GM18498 (cell line): ENCODE results near the gene NT5DC3.

Source experiments
- ATAC-seq: cut with Tn5 transposase; IDR thresholded peaks from one replicate; pipeline ENCODE4 v1.9.1; 2021; ENCODE audit warnings: mild to moderate bottlenecking, moderate library complexity; ENCODE audit not compliant: unreplicated experiment

NT5DC3 gene

DNA sequence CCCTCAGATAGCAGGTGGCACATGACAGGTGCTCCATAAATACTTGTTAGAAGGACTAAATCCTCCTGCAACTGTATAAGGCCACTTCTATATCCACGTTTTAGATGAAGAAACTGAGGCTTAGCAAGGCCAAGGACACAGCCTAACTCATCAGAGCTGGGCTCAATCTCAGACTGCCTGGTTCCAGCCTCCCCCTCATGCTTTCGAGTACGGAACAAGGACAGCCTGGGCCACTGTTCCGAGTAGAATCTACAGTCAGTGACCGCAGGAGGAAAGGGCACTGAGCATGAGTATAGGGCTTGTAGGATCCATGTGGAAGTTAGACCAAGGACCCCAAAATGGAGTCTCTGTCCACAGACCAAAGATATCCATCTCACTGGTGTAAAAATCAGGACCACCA is 84.6 kb downstream of the NT5DC3 start:
- ATAC-seq: no peak

GRCh38 chr12:103755425-103755824 is 85.6 kb downstream of the NT5DC3 start:
- no peak for ATAC-seq

- ATAC-seq: no peak
These were observed 89.4 kb downstream of the NT5DC3 start for GRCh38 chr12:103751600-103751999.

- no peak for ATAC-seq
These were observed 89.9 kb downstream of the NT5DC3 start for GRCh38 chr12:103751171-103751570.

GRCh38 chr12:103748875-103749274 is 92.2 kb downstream of the NT5DC3 start:
- no peak for ATAC-seq

DNA sequence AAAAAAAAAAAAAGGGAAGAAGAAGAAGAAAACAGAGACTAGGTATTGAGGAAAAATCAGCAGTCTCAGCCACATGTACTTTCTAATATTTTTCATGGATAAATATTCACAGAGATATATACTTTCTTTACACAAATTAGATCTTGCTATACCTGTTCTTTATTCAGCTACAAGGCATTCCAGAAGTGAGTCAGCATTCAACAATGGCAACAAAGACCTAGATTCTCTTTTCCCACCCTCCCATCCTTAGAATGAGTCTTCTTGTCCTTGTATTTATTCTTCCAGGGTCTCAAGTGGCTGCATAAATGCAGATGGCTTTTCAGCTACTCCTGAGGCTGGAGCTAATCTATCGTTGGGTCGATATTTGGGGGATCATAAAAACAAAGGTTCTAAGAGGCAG is 93.0 kb downstream of the NT5DC3 start:
- no peak for ATAC-seq

DNA sequence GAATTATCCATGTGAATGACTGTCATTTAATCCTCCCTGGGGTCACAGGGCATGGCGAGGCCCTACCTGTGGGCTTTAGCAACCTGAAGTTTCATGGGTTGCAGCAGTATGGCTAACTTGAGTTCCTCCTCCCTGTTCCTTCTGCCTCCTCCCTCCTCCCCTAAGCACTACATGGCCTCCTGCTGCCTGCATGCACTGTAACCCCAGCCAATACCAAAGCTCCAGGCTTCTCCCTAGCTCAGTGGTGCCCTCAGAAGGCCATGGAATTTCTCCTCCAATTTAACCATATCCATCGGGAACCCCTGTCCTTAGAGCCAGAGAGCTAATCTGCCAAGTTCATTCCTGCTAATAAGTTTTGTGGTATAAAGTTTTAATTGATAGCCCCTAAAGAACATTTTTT is 95.1 kb downstream of the NT5DC3 start:
- no peak for ATAC-seq

- ATAC-seq: no peak
These were observed 97.2 kb downstream of the NT5DC3 start for GRCh38 chr12:103743788-103744187.

GRCh38 chr12:103742349-103742932 is 98.6 kb downstream of the NT5DC3 start:
- ATAC-seq: no peak

DNA sequence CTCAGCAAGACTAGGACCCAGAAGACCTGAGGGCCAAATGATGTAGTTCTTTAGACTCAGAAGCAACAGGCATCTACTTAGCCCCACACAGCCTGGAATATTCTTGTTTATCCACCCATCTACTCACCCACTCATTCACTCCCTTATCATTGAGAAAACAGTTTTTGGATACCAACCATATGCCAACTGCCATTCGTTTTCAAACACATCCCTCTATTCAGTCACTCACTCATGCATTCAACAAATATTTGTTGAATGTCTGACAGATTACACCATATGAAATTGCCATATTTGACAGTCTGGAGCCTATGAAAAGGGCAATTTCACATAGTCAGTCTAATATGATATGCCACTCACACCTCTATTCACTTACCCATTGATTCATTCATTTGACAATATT is 103.2 kb downstream of the NT5DC3 start:
- ATAC-seq: no peak

GRCh38 chr12:103736572-103736971 is 104.5 kb downstream of the NT5DC3 start:
- no peak for ATAC-seq

- no peak for ATAC-seq
These were observed 105.7 kb downstream of the NT5DC3 start for GRCh38 chr12:103735291-103735690.

- ATAC-seq: no peak
These were observed 106.2 kb downstream of the NT5DC3 start for GRCh38 chr12:103734863-103735262.

DNA sequence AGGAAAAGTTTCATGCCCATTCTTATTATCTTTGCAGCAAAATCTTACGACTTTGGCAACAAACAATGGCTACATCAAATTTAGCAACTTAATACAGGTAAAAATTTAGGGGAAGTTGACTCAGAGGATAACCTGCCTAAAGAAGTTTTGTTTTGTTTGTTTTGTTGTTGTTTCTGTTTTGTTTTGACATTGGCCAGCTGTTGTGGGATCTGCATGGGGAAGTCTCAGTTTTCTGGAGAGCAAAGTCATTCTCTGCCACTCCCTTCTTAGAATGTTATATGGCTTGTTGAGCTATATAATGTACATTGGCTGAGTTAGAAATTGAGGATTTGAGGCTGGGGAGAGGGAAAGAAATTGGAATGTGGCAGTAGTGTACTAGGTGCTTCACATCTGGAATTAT is 109.5 kb downstream of the NT5DC3 start:
- ATAC-seq: no peak

DNA sequence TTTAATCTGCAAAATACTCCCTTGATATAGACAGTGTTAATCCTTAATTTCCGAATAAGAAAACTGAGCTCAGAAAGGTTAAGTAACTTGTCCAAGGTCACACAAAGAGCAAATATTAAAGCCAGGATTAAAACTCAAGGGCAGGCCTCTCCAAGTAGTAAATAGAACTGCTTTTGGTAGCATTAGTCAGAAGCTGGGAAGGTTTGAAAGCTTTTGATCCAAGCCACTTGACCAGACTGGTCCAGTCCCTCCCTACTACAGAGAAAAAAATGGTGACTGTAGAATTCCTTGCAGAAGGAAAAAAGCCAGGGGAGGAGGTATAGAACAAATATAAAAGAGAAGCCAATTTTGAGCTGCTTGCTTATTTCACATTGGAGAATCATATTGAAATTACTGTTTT is 111.5 kb downstream of the NT5DC3 start:
- no peak for ATAC-seq

DNA sequence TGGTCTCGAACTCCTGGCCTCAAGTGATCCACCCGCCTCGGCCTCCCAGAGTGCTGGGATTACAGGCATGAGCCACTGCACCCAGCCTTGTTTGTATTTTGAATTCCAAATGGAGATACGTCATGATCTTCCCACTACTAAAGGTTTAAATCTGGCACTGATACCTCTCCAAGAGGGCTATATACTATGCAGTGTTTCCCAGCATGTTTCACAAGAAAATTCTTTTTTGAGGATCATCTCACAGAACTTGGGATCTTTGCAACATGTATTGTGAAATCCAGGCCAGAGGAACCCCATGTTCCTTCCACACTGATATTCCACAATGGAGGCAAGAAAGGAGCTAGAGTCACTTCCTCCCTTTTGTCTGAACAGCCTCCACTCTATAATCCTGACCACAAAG is 112.7 kb downstream of the NT5DC3 start:
- ATAC-seq: no peak

DNA sequence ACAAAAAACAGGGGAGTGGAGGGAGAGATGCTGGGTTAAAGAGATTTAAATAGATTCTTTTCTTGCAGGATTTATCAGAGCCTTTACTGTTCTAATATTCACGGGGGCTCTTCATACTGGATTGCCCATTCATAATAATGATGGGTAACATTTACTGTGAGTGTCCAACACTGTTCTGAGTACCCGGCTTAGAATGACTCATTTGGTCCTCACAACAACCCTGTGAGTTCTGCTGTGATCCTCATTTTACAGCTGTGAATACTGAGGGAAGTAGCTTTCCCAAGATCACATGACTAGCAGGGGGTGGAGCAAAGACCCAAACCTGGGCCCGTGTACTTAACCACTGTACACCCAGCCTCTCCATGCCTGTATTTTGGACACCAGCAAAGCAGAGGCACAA is 113.4 kb downstream of the NT5DC3 start:
- ATAC-seq: no peak

GRCh38 chr12:103725398-103725797 is 115.6 kb downstream of the NT5DC3 start:
- ATAC-seq: no peak
